Measurements from ENCODE around the gene XRCC3. TPM values are rescaled to one million over a fixed set of nuclear protein-coding genes. Genes with fewer than 3 reads are reported as not detected.

The XRCC3 gene
- total RNA-seq, 1 experiment from 2014 or later, result 77.9 TPM

DNA sequence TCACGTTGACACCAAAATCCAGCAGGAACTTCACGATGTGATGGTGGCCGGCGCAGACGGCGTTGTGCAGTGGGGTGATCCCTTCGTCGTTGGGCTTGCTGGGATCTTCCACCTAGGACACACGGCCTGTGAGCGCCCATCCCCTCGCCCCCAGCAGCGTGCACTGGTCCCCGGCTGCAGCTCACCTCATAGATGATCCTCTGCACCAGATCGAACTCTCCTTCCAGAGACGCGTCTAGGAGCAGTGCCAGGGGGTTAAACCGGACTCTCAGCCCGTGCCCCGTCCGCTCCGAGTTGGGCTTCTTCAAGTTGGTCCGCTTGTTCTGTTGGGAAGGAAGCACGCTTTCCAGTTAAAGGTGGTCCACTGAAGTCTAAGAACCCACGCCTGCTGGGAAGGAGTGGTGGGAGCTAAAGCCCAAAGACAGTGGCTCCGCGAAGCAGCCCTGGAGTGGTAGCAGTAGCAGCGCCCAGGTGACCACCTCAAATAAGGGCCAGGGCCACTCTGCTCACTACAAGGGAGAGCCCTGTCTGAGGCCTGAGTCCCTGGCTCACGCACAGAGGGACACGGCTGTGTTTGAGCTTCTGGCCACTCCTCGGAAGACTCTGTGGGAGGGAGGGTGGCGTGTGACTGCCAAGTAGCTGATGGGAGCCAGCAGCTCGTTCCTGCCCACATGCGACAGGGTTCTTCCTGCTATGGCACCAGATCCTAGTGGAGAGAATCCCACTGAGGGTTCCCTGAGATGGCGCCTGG, 23.6 kb upstream of the XRCC3 start:
- DNase-seq (ENCODE audit: low read depth), result no peak

DNA sequence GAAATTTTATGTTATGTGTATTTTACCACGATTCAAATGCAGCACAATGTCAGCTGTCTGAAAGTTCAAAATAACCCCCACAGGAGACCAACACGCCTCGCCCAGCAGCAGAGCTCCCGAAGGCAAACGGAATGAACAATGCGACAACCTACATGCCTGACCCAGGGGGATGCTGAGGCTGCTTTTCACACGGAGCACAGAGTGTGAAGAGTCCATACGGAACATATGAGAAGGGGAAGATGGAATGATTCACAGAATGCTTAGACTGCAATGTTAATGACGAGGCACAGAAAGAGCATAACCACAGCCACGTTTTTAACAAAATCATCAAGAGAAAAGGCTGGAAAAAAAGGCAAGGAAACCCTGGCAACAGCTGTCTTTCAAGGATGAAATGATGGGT, 22.9 kb upstream of the XRCC3 start:
- DNase-seq (ENCODE audit: low read depth), result no peak

DNA sequence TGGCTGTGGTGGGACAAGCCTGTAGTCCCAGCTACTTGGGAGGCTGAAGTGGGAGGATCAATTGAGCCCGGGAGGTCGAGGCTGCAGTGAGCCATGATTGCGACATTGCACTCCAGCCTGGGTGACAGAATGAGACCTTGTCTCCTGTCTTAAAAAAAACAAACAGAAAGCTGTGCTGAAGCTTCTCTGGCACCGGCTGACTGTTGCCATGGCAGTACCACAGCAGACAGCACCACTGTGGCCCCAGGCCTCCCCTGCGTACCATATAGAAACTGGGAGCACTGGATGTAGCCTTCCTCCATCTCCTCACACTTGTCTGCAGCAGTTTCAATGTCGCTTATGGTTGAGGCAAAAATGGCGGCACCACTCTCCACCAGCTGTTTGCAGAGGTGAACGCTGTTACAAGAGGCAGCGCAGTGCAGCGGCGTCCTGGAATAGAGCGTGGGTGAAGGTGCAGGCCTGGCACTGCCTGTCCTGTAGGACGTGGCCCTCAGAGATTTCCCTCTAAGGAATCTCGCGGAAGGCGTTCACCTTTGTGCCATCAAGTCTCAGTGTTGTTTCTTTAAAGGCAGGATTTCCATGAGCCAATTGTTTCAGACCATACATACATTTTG, 22.3 kb upstream of the XRCC3 start:
- no peak for DNase-seq (ENCODE audit: low read depth)

DNA sequence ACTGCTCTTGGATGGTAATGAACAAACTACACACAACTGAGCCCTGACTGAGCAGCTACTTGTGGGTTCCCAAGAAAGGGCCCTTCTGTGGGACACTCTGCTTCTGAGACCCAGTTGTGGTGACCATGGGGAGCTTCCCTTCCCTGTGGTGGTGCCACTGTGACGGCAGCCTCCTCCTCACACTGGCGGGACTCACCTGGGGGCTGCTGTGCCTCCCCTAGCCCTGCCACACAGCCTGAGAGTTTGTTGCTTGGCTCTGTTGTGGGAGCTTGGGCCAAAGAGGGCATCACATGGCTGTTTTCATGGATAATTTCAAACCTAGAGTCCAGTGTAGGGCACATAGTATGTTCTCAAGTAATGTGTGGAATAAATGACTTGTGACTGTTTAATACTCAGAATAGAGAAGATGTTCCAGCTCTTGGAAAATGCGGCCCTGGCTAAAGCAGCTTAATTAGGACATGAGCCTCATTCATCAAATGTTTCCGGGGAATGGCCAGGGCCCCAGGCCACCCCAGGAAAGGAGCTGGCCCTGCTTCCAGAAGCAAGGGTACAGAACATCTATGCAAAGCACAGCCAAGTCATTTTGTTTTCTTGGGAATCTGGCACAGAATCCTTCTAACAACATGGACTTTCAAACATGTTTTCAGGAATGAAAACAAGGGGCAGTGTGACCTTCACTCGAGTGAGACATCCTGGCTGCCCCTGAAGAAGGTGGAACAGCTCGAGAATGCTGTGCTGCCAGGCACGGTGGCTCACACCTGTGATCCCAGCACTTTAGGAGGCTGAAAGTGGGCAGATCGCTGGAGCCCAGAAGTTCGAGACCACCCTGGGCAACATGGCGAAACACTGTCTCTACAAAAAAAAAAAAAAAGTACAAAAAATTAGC, 21.5 kb upstream of the XRCC3 start:
- DNase-seq (ENCODE audit: low read depth), result no peak

GRCh38 chr14:103735815-103736545, 20.7 kb upstream of the XRCC3 start:
- no peak for DNase-seq (ENCODE audit: low read depth)

DNA sequence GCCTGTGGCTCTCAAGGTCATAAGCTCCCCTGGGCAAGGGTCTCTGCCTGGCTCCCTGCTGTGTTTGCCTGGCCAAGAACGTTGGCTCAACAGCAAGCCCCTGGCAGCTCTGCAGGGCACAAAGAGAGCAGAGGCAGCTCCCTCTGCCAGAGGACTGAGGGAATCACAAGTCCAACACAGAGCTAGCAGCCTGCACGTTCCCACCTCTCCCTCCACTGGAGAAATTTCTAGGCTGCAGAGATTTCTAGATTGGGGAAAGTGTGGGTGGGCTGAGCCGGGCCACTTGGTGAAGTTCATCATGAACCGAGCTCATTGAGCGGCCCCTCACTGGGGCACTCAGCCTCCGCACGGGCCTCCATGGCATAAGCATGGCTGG, 20.2 kb upstream of the XRCC3 start:
- no peak for DNase-seq (ENCODE audit: low read depth)

GRCh38 chr14:103735022-103735421, 19.8 kb upstream of the XRCC3 start:
- no peak for DNase-seq (ENCODE audit: low read depth)

DNA sequence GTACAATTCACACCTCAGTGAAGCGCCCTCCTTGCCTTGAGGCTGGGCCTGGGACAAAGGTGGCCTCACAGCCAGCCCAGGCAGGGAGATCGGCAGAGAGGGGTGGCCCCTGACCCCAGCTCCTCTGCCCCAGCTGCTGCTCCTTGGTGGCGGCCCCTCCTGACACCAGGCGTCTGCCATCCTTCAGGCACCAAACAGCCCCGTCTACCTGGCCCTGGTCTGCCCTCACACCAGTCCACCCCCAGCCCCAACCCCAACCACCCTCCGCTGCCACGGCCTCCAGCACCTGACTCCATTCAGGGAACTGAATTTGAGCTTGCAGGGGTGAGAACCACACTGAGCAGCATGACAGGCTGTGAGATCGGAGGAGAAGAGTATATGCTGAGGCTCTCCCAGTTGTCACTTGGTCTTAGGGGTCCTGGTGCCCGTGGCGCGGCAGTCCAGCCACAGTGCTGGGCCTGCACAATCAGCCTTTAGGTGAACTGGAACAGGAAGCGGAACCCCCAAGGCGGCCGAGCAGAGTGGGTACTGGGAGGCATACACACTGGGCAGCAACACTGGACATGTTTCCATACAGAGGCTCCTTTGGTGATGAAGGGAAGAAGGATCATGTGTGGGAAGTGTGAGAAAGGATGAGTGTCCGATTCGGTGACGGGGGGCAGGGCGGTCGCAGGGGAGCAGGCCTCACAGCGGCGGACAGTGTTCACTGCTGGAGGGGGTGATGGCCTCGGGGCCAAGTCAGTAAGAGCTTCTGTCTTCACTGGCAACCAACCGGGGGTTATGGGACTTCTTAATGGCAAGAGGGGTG, 19.0 kb upstream of the XRCC3 start:
- DNase-seq (ENCODE audit: low read depth), result no peak

DNA sequence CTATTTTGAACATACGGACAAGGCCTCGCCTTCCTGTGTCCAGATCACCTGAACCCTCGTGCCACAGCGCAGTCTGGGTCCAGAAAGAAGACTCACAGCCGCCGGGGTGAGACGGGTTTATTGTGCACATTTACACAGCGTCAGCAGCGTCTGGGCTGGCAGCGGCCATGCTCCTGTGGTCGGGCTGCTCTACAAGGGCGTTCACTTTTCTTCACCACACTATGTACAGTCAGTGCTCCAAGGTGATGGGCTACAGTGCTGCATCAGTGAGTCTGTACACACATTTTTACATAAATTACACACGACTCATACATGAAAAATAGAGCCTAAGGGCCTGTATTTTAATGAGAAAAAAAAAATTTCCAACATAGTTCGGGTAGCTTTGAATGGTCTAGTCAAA, 18.4 kb upstream of the XRCC3 start:
- no peak for DNase-seq (ENCODE audit: low read depth)

- no peak for DNase-seq (ENCODE audit: low read depth)
These were observed 17.8 kb upstream of the XRCC3 start for GRCh38 chr14:103732868-103733620.

GRCh38 chr14:103731916-103732867, 16.9 kb upstream of the XRCC3 start:
- no peak for DNase-seq (ENCODE audit: low read depth)

- DNase-seq (ENCODE audit: low read depth), result no peak
These were observed 16.2 kb upstream of the XRCC3 start for GRCh38 chr14:103731481-103731880.

DNA sequence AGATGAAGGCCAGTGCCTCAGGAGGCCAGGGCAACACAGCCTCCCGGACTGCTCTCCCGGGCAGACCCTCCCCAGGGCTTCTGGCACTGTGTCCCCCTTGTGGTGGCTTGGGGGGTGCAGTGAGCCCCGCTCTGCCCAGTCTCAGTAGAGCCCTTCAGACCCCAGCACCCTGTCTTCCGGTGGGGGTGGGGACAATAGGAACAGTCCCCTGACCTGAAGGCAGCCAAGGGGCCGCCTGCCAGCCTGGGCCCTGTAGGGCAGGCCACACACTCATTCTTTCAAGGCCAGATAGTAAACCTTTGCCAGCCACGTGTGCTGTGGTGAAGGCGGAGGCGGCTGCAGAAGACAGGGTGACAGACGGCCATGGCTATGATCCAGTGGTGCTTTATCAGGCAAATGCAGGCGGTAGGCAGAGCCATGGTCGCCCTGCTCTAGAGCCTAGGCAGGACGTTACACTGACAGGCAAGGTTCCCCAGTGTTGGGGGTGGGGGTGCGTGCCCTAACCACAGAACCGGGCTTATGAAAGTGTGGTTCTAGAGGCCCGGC, 15.3 kb upstream of the XRCC3 start:
- no peak for DNase-seq (ENCODE audit: low read depth)

GRCh38 chr14:103729496-103730448, 14.5 kb upstream of the XRCC3 start:
- no peak for DNase-seq (ENCODE audit: low read depth)

- no peak for DNase-seq (ENCODE audit: low read depth)
These were observed 13.5 kb upstream of the XRCC3 start for GRCh38 chr14:103728721-103729120.

- no peak for DNase-seq (ENCODE audit: low read depth)
These were observed 12.9 kb upstream of the XRCC3 start for GRCh38 chr14:103728141-103728540.

- DNase-seq (ENCODE audit: low read depth), result no peak
These were observed 12.2 kb upstream of the XRCC3 start for GRCh38 chr14:103727313-103727980.
